RKO (cell line): ENCODE data around the gene AMHR2.
A peak's percentile ranks its signal among the peaks of the same experiment; 100 is the strongest.

Source experiments
- DNase-seq: peaks from one replicate; pipeline ENCODE4 v3.0.0-alpha.2; 2016; ENCODE audit warnings: low spot score

The AMHR2 gene

GRCh38 chr12:53452159-53453077, 28.8 kb downstream of the AMHR2 start:
- peak; percentile 86 for DNase-seq

GRCh38 chr12:53453953-53454640, 30.4 kb downstream of the AMHR2 start:
- DNase-seq, result no peak

- no peak for DNase-seq
These were observed 31.1 kb downstream of the AMHR2 start for GRCh38 chr12:53454707-53455106.

- no peak for DNase-seq
These were observed 33.2 kb downstream of the AMHR2 start for GRCh38 chr12:53456654-53457366.

GRCh38 chr12:53459097-53459496, 35.4 kb downstream of the AMHR2 start:
- no peak for DNase-seq

GRCh38 chr12:53461059-53461458, 37.4 kb downstream of the AMHR2 start:
- DNase-seq, result no peak

GRCh38 chr12:53461591-53461990, 37.9 kb downstream of the AMHR2 start:
- no peak for DNase-seq

GRCh38 chr12:53462935-53463334, 39.3 kb downstream of the AMHR2 start:
- DNase-seq, result no peak

GRCh38 chr12:53463802-53464560, 40.3 kb downstream of the AMHR2 start:
- no peak for DNase-seq

- no peak for DNase-seq
These were observed 41.2 kb downstream of the AMHR2 start for GRCh38 chr12:53464685-53465418.

GRCh38 chr12:53465679-53466078, 42.0 kb downstream of the AMHR2 start:
- DNase-seq, result no peak

GRCh38 chr12:53466640-53467039, 43.0 kb downstream of the AMHR2 start:
- DNase-seq, result no peak

- DNase-seq, result no peak
These were observed 43.4 kb downstream of the AMHR2 start for GRCh38 chr12:53467082-53467481.

GRCh38 chr12:53467880-53468279, 44.2 kb downstream of the AMHR2 start:
- DNase-seq, result no peak

- no peak for DNase-seq
These were observed 44.6 kb downstream of the AMHR2 start for GRCh38 chr12:53468282-53468681.

- no peak for DNase-seq
These were observed 48.5 kb downstream of the AMHR2 start for GRCh38 chr12:53472056-53472582.

- DNase-seq, result no peak
These were observed 50.4 kb downstream of the AMHR2 start for GRCh38 chr12:53474077-53474476.

- no peak for DNase-seq
These were observed 51.2 kb downstream of the AMHR2 start for GRCh38 chr12:53474819-53475218.

- no peak for DNase-seq
These were observed 53.1 kb downstream of the AMHR2 start for GRCh38 chr12:53476769-53477209.

GRCh38 chr12:53478865-53479264, 55.2 kb downstream of the AMHR2 start:
- no peak for DNase-seq

- no peak for DNase-seq
These were observed 55.7 kb downstream of the AMHR2 start for GRCh38 chr12:53479331-53479730.
